Effector memory CD8-positive, alpha-beta T cell (primary cell): ENCODE data around the gene CHST6.
A peak's percentile ranks its signal among the peaks of the same experiment; 100 is the strongest.

Source experiments
- ATAC-seq: fragments of 150-1000 bp; cut with Tn5 transposase; replicated peaks from 2 replicates; pipeline ENCODE4 v1.10.0; 2021; ENCODE audit warnings: mild to moderate bottlenecking, moderate library complexity
- DNase-seq, 3 experiments: peaks; one replicate each; pipeline ENCODE4 v3.0.0; 2021
- H3K27ac Mint-ChIP-seq, 2 donors: one replicate each; pipeline ENCODE4 v1.8.0; 2022; ENCODE audit warnings: mild to moderate bottlenecking in 2 of 2, mixed read lengths in 2 of 2, moderate library complexity in 2 of 2
- H3K27me3 Mint-ChIP-seq, 2 donors: one replicate each; pipeline ENCODE4 v1.8.0; 2022; ENCODE audit warnings: mixed read lengths in 2 of 2
- H3K36me3 Mint-ChIP-seq: one replicate; pipeline ENCODE4 v1.8.0; 2022; ENCODE audit warnings: mild to moderate bottlenecking, moderate library complexity, mixed read lengths; ENCODE audit not compliant: insufficient read depth
- H3K4me1 Mint-ChIP-seq, 2 donors: one replicate each; pipeline ENCODE4 v1.8.0; 2022; ENCODE audit warnings: low read depth in 2 of 2, mixed read lengths in 2 of 2
- H3K4me3 Mint-ChIP-seq, 2 donors: one replicate each; pipeline ENCODE4 v1.8.0; 2022; ENCODE audit warnings: mild to moderate bottlenecking in 2 of 2, mixed read lengths in 2 of 2, moderate library complexity in 2 of 2
- H3K9me3 Mint-ChIP-seq, 2 donors: one replicate each; pipeline ENCODE4 v1.8.0; 2022; ENCODE audit warnings: mixed read lengths in 2 of 2

CHST6 gene

DNA sequence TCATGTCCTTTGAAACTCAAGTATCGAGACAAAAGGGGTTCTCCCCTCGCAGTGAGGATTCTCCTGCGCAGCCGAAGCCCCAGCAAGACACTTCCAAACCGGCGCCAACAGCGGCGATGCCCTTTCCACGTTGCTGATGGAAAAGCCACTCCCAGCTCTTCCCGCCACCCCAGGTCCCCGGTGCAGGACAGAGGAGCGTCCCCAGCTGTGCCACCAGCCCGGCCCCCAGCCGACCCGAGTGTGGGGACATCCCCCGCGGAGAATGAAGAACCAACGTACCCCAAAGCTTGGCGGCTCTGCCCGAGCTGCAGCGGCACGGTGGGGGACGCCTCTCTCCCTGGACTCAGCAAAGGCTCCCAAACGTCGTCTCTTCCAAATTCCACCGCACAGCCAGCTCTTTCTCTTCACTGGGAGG, 573 bp downstream of the CHST6 start:
- no peak overlapping the region for H3K27ac Mint-ChIP-seq
- peaks cover 15 to 29% of the 10 kb centered on the region in 2 donors for H3K27me3 Mint-ChIP-seq
- H3K4me3 Mint-ChIP-seq, result peak overlapping the region; percentile 63 to 74
- H3K4me1 Mint-ChIP-seq, result peaks cover 6 to 8% of the 10 kb centered on the region in 2 donors
- H3K9me3 Mint-ChIP-seq, result no peaks in the 10 kb centered on the region
- no peak for ATAC-seq
- no peaks in the 10 kb centered on the region for H3K36me3 Mint-ChIP-seq
- no peak for DNase-seq

DNA sequence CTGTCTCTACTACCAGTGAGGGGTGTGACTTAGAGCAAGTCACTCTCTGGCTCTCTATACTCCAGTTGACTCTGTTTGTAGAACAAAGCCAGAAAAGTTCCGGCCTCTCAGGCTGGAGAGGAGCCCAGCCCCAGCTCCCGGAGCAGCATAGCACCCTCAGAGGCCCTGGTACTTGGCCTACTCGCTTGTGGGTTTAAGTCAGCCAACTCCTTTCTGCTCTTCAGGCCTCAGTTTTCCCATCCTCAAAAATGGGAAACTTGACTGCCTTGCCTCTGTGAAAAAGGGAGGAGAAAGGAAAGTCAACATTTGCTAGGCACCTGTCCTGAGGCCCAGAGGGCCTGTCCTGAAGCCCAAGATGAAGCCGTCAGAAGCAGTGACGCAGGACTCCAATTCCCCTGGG, 1.1 kb downstream of the CHST6 start:
- Mint-ChIP-seq H3K9me3 (no peaks in the 10 kb centered on the region), H3K27me3 (peaks cover 15 to 29% of the 10 kb centered on the region in 2 donors), H3K4me1 (peaks cover 6 to 8% of the 10 kb centered on the region in 2 donors), H3K4me3 (peak overlapping the region; percentile 63 to 74), H3K27ac (no peak overlapping the region), H3K36me3 (no peaks in the 10 kb centered on the region)
- ATAC-seq, result no peak
- no peak for DNase-seq

DNA sequence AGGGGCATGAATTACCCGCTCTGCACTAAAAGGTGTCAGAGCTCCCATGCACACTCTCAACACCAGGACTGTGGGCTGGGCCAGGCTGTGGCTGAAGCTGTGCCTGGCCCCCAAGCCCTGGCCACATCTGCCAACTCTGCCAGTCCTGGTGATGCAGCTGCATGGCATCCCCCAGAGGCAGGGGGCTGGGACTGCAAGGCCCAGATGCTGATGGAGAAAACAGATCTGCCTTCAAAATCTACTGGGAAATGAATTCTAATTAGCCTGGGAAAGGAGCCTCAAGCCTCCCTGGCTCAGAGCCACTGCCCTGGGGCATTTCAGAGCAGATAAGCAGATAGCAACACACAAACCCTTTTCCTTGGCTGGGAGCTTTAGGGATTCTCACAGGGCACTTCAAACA, 3.4 kb downstream of the CHST6 start:
- no peak overlapping the region for H3K4me3 Mint-ChIP-seq
- H3K36me3 Mint-ChIP-seq, result no peaks in the 10 kb centered on the region
- ATAC-seq (no peak), DNase-seq (no peak)
- H3K9me3 Mint-ChIP-seq, result no peaks in the 10 kb centered on the region
- H3K27ac Mint-ChIP-seq, result no peak overlapping the region
- peaks cover 6 to 8% of the 10 kb centered on the region in 2 donors for H3K4me1 Mint-ChIP-seq
- peaks cover 27 to 44% of the 10 kb centered on the region in 2 donors for H3K27me3 Mint-ChIP-seq

DNA sequence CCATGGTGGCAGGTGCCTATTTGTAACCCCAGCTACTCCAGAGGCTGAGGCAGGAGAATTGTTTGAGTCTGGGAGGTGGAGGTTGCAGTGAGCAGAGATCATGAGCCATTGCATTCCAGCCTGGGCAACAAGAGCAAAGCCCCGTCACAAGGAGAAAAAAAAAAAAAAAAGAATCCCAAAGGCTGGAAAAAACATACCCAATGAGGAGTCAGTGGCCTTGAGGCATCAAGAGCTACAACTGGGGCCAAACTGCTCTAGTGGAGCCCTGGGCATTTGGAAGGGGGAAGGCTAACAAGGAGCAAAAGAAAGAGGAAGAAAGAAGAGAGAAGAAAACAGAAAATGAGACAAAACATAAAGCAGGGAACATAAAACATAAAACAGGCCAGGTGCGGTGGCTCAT, 6.9 kb downstream of the CHST6 start:
- ATAC-seq (no peak), DNase-seq (no peak)
- no peaks in the 10 kb centered on the region for H3K4me1 Mint-ChIP-seq
- no peaks in the 10 kb centered on the region for H3K9me3 Mint-ChIP-seq
- peaks cover 7% of the 10 kb centered on the region for H3K36me3 Mint-ChIP-seq
- H3K27me3 Mint-ChIP-seq, result peaks cover 25 to 42% of the 10 kb centered on the region in 2 donors
- no peak overlapping the region for H3K4me3 Mint-ChIP-seq
- no peak overlapping the region for H3K27ac Mint-ChIP-seq

DNA sequence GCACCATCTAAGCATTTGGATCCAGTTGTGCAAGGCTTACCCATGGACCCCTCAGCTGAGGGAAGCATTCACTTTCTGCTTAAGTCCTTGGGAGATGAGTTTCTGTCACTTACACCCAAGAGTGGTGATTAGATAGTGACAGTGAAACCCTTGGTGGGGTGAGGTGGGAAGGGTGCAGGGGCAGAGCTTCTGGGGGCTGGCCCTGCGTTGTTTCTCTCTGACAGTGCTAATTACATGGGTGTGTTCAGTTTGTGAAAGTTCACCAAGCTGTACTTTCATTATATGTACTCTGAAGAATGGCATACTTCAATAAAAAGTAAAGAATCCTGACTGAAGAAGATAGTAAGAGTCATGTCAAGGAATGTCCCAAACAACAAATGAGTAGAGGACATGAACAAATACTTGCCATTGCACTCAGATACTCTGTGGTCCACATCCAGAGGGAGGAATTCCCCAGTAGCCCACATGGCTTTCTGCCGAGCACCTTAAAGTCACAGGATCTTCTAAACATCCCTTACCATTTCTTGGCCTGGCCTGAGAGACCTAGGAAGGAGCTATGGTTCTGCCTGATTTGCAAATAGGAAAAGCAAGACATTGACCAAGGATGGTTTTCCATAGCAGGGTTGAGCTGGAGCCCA, 8.4 kb downstream of the CHST6 start:
- no peak for DNase-seq
- Mint-ChIP-seq H3K4me1 (no peaks in the 10 kb centered on the region), H3K9me3 (no peaks in the 10 kb centered on the region), H3K27me3 (peaks cover 25 to 50% of the 10 kb centered on the region in 2 donors), H3K4me3 (no peak overlapping the region), H3K36me3 (peaks cover 7% of the 10 kb centered on the region), H3K27ac (no peak overlapping the region)
- no peak for ATAC-seq

DNA sequence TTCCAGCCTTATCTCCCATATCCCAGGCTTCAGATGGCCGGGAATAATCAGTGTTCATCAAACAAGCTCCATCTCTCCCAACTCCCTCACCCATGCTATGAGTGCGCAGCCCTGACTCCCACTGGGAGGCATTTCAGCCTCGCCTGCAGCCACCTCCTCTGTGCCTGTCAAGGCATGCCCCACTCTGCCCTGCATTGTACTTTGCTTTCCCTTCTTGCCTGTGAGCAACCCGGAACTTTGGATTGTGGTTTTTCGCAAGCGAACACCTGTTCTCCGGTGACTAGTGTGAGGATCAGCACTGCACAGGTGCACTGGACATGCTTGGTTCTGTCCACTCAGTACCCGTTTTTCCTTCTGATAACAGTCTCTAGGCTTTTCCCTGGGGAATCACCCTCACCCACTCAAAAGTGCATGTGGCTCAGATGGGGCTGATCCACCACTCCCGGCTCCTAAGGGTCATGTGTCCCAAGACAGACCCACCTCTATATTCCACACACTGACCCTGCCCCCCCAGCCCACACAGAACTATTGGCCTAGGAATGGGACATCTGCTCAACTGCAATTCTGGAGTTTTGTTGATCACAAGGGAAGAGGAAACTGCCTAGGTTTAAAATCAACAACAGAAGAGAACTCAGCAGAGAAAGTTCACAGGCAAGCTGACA, 9.1 kb downstream of the CHST6 start:
- ATAC-seq (no peak), DNase-seq (no peak)
- Mint-ChIP-seq H3K9me3 (no peaks in the 10 kb centered on the region), H3K27ac (no peak overlapping the region), H3K4me1 (no peaks in the 10 kb centered on the region), H3K4me3 (no peak overlapping the region), H3K36me3 (peaks cover 7% of the 10 kb centered on the region), H3K27me3 (peaks cover 31 to 53% of the 10 kb centered on the region in 2 donors)

DNA sequence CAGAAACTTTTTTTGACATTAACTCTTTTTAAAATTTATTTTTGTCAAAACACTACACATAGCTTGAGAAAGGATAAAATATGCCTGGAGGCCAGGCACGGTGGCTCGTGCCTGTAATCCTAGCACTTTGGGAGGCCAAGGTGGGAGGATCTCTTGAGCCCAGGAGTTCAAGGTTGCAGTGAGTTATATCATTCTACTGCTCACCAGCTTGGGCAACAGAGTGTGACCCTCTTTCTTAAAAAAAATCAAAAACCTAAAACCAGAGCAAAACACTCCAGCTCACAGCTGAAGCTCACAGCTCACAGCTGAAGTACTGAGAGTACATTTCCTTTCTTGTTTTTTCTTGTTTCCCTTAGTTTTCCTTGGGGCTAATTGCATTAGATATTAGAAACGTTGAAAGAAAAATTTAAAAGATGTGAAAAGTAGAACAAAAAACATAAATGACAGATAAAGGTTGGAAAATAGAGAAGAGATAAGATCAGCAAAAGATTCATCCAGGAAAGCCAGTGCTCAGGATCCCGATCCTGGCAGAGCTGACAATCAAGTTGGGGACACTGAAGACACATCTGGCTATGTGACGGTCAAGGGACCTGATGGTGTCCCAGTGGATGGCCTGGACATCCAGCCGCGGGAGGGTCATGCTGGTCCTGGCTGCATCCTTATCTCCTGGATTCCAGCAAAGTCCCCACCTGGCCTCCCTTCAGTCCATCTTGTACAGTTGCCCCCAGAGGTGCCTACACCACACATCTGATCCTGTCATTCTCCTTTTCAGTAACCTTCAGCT, 9.8 kb downstream of the CHST6 start:
- no peak overlapping the region for H3K27ac Mint-ChIP-seq

DNA sequence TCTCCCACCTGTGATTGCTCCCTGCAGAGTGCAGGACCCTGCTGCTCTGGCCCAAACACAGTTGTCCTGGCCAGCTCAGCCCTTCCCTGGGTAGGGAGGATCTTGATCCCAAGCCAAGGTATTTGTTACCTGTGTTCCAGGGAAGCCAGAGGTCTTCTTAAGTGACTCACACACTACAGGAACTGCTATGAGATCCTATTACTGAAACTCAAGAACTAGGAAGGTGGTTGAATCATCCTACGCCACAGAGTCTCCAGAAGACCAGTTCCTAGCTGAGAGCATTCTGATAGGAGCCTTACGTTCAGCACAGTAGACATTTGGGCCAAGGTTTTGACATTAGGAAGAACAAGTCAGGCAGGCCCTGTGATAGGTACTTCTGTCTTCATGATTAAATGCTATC, 12.0 kb downstream of the CHST6 start:
- H3K4me1 Mint-ChIP-seq, result no peaks in the 10 kb centered on the region
- peaks cover 25 to 71% of the 10 kb centered on the region in 2 donors for H3K27me3 Mint-ChIP-seq
- H3K4me3 Mint-ChIP-seq, result no peak overlapping the region
- peaks cover 7% of the 10 kb centered on the region for H3K36me3 Mint-ChIP-seq
- DNase-seq (no peak), ATAC-seq (no peak)
- H3K27ac Mint-ChIP-seq, result no peak overlapping the region
- no peaks in the 10 kb centered on the region for H3K9me3 Mint-ChIP-seq

More for the DNA sequence above, 9.8 kb downstream of the CHST6 start:
- no peak for ATAC-seq
- H3K4me3 Mint-ChIP-seq, result no peak overlapping the region
- H3K9me3 Mint-ChIP-seq, result no peaks in the 10 kb centered on the region
- H3K4me1 Mint-ChIP-seq, result no peaks in the 10 kb centered on the region
- DNase-seq, result no peak
- H3K27me3 Mint-ChIP-seq, result peaks cover 31 to 60% of the 10 kb centered on the region in 2 donors
- H3K36me3 Mint-ChIP-seq, result peaks cover 7% of the 10 kb centered on the region

DNA sequence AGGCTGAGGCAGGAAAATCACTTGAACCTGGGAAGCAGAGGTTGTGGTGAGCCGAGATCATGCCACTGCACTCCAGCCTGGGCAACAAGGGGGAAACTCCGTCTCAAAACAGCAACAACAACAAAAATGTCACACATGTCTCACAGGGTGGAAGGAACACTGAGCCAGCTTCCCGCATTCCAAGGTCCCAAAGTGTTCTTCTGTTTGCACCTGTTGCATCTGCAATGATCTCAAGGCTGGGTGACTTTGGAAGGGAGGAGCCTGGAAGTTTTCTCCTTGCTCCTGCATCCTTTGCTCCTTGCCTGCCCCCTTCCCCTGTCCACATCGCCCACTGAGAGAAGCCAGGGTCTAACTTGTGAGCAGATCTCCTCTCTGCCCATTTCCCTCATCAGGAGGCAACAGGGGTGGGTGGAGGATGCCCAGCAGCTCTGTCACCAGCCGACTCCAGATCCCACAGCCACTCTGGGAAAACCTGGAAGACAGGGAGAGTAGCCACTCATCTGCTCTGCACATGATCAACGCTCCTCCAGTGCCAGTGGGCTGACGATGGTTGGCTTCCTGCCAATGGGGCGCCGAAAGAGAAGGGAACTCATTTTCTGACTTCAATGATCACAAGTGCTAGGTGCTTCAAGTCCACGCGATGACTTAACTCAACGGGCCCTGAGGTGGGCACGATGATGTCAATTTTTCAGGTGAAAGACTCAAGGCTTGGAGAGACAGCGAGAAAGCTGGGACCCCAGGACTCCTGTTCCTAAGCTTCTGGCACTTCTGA, 12.6 kb downstream of the CHST6 start:
- H3K4me3 Mint-ChIP-seq, result no peak overlapping the region
- DNase-seq, result no peak
- H3K36me3 Mint-ChIP-seq, result peaks cover 7% of the 10 kb centered on the region

DNA sequence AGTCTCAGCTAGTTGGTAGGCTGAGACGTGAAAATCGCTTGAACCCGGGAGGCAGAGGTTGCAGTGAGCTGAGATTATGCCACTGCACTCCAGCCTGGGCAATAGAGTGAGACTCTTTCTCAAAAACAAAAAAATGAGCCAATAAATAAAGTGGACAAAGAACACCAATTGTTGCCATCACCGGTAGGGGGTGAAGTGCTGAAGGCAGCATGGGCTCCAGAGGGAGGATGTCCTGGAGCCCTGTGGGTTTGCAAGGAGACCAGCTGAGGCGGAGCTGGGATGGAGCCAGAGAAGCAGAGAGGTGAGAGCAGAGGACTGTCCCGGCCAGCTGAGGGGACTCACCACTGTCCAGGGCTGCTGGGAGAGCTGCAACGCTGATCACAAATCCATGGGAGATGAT, 13.8 kb downstream of the CHST6 start:
- Mint-ChIP-seq H3K4me1 (no peaks in the 10 kb centered on the region), H3K36me3 (peaks cover 7% of the 10 kb centered on the region), H3K9me3 (no peaks in the 10 kb centered on the region), H3K4me3 (no peak overlapping the region), H3K27ac (no peak overlapping the region), H3K27me3 (peaks cover 14 to 67% of the 10 kb centered on the region in 2 donors)
- ATAC-seq (no peak), DNase-seq (no peak)

More for the DNA sequence above, 12.6 kb downstream of the CHST6 start:
- H3K9me3 Mint-ChIP-seq, result no peaks in the 10 kb centered on the region
- H3K27me3 Mint-ChIP-seq, result peaks cover 20 to 68% of the 10 kb centered on the region in 2 donors
- ATAC-seq, result no peak
- no peak overlapping the region for H3K27ac Mint-ChIP-seq
- no peaks in the 10 kb centered on the region for H3K4me1 Mint-ChIP-seq

DNA sequence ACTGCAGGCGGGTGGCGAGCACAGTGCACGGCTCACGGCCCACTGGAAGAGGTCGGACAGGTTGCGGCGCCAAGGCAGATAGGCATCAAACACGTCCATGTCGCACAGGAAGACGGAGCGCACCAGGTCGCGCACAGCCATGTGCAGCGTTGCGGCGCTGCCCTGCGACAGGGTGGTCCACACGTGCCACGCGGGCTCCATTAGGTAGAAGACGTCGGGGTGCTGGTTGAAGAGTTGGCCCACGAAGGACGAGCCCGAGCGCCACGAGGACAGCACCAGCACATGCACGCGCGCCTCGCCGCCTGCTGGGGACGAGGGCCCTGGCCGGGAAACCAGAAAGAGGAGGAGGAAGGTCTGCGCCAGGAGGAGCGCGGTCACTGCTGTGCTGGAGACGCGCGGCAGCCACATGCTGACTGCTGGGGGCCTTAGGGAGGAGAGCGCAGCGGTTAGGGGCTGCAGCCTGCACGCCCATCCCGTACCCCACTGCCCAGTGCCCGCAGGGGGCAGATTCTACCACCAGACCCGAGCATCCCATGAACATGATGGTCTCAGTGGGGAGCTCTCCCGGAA, 15.7 kb downstream of the CHST6 start:
- Mint-ChIP-seq H3K27ac (no peak overlapping the region), H3K27me3 (peaks cover 6 to 59% of the 10 kb centered on the region in 2 donors), H3K9me3 (no peaks in the 10 kb centered on the region), H3K36me3 (peaks cover 7% of the 10 kb centered on the region), H3K4me3 (no peak overlapping the region), H3K4me1 (no peaks in the 10 kb centered on the region)
- ATAC-seq (no peak), DNase-seq (no peak)

DNA sequence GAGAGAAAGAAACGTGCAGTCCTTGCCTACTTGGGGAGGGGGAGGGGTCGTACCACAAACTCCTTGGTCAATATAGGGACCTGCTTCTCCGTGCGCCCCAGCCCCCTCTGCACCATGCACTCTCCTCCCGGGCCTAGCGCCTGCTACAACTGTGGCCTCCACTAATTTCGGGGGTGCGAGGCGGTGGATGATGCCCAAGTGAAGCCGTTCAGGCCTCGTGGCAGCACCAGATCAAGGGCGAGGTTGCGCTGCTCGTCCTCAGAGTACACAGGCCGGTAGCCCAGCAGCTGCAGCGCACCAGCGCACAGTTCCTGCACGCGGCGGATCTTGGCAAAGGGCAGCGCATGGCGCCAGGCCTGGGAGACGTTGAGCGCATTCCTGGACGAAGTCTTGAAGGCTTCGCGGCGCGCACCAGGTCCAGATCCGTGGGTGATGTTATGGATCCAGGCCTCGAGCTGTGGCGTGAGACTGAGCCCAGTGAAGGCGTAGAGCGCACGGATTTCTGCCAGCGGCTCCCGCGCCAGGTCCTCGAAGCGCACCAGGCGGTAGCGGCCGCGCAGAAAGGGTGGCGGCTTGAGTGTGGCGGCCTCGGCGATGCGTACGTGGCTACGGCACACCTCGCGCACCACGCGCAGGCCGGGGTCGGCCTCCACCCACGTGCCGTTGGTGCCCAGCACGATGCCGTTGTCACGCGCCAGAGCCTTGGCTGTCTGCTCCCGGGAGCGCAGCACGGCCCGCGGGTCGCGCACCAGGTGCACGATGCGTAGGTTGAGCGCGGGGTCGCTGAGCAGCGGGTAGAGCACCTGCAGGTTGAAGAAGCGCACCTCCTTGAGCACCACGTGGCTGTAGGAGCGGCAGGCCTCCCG, 16.5 kb downstream of the CHST6 start:
- no peak overlapping the region for H3K27ac Mint-ChIP-seq
- ATAC-seq (no peak), DNase-seq (no peak)
- no peaks in the 10 kb centered on the region for H3K9me3 Mint-ChIP-seq
- H3K36me3 Mint-ChIP-seq, result peaks cover 4% of the 10 kb centered on the region
- no peaks in the 10 kb centered on the region for H3K4me1 Mint-ChIP-seq
- H3K27me3 Mint-ChIP-seq, result peaks cover 6 to 59% of the 10 kb centered on the region in 2 donors
- no peak overlapping the region for H3K4me3 Mint-ChIP-seq
